ENCODE measurements around the gene PCNX1. TPM values are rescaled to one million over a fixed set of nuclear protein-coding genes. Genes with fewer than 3 reads are reported as not detected.
"Not testable (repeated sequence)": the region's sequence is repeated elsewhere in the genome, so short reads cannot be mapped to it uniquely, and the experiment has no call there.

The PCNX1 gene
- total RNA-seq, 2 experiments from 2014 or later = 64.4 to 69.2 TPM

DNA sequence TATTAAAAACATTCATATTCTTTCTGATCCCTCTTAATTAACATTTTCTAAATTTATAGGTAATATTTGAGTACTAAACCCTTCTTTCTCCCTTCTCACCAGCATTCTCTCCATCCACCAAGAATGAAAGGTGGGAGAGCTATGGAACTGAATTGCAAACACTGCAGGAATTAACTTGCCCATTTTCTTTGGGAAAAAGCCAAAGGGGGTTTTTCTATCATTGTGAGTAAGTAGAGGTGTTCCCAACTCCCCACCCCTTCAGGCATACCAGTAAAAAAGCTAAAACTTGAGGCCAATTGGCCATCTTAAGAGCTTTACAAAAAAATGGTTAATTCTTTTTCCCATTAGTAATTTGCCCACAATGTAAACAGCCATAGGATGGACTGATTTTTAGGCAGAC is 23.7 kb downstream of the PCNX1 start:
- Mint-ChIP-seq H3K27me3 (no peaks in the 10 kb centered on the region), H3K4me1 (peaks cover 47% of the 10 kb centered on the region), H3K27ac (no peak overlapping the region), H3K36me3 (peaks cover 11% of the 10 kb centered on the region), H3K9me3 (ENCODE audit: low read depth) (no peaks in the 10 kb centered on the region), H3K4me3 (no peak overlapping the region)
- ATAC-seq (no peak), DNase-seq (no peak)
- CTCF ChIA-PET = interaction anchor here (0.7 to 3.4 kb wide), 7 partner anchors 11 to 113 kb away, joined by 3 to 13 read pairs (median 6); partner anchors contain the start of gene PCNX1

DNA sequence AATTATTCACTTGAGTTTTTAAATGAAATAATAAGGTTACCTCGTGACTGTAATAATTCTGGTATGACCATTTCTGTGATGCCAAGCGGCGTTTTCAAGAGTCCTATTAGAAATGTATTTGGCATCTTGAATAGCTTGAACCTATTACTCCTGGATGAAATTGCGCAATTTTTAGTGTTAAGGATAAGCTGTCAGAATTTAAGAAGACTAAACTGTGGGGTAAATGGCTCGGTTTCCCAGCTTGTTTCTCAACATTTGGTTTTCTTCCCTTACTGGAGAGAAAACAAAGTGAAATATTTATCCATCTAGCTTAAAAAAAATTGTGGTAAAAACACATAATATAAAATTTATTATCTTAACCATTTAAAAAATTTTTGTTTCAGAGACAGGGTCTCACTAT is 26.8 kb downstream of the PCNX1 start:
- Mint-ChIP-seq H3K4me1 (peaks cover 53% of the 10 kb centered on the region), H3K27ac (peak overlapping the region; percentile 93), H3K4me3 (no peak overlapping the region), H3K27me3 (no peaks in the 10 kb centered on the region), H3K36me3 (peaks cover 26% of the 10 kb centered on the region), H3K9me3 (ENCODE audit: low read depth) (peaks cover 2% of the 10 kb centered on the region)
- no peak for ATAC-seq
- CTCF ChIA-PET = interaction anchor here (0.8 to 2.8 kb wide), 7 partner anchors 9 to 124 kb away, joined by 3 to 16 read pairs (median 4); partner anchors contain the start of gene PCNX1
- no peak for DNase-seq

DNA sequence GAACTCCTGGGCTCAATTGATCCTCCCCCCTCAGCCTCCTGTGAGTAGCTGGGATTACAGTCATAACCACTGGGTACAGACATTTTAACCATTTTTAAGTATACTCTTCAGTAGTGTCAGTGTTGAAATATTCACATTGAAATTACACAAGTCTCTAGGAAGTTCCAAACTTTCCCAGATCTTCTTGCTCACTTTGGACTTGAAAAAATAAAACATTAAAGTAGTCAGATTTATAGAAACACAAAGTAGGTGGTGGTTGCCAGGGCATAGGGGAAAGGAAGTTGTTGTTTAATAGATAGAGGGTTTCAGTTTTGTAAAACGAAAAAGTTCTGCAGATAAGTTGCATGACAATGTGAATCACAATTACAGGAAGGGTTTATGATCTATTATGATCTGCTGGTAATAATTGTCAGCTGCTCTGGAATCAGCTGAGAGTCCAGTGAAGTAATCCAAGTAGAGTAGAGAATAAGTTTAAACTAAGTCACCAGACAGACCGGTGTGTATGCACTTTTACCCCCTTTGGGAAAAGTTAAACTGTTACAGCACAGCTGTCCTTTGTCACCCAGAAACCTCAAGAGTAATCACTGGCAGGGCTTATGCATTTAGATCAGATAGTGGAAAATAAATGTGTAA is 27.4 kb downstream of the PCNX1 start:
- CTCF ChIA-PET = interaction anchor here (0.8 to 2.8 kb wide), 9 partner anchors 10 to 125 kb away, joined by 3 to 16 read pairs (median 4); partner anchors contain the start of gene PCNX1
- Mint-ChIP-seq H3K27me3 (no peaks in the 10 kb centered on the region), H3K4me3 (peak overlapping the region; percentile 55), H3K4me1 (peaks cover 54% of the 10 kb centered on the region), H3K36me3 (peaks cover 30% of the 10 kb centered on the region), H3K9me3 (ENCODE audit: low read depth) (peaks cover 2% of the 10 kb centered on the region), H3K27ac (peak overlapping the region; percentile 93)
- ATAC-seq (peak; percentile 82), DNase-seq (no peak)

DNA sequence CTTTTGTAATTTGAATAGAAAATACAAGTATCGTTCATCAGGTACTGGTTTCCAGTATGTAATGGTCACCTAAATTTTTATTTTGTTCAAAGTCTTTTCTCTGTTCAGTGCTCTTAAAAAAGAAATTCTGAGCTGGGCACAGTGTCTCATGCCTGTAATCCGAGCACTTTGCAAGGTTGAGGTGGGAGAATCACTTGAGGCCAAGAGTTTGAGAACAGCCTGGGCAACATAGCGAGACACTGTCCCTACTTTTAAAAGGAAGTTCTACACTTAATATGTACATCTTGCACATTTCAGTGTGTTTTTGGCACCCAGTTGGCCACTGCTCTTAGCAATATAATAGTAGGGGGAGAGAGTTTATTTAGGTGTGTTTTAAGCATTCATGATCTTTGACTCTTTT is 27.9 kb downstream of the PCNX1 start:
- peaks cover 35% of the 10 kb centered on the region for H3K36me3 Mint-ChIP-seq

DNA sequence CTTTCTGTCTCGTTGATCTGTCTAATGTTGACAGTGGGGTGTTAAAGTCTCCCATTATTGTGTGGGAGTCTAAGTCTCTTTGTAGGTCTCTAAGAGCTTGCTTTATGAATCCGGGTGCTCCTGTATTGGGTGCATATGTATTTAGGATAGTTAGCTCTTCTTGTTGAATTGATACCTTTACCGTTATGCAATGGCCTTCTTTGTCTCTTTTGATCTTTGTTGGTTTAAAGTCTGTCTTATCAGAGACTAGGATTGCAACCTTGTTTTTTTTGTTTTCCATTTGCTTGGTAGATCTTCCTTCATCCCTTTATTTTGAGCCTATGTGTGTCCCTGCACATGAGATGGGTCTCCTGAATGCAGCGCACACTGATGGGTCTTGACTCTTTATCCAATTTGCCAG is 32.4 kb downstream of the PCNX1 start:
- CTCF ChIA-PET = interaction anchor here (1.2 kb wide), 1 partner anchor 12 kb away, joined by 3 read pairs; no protein-coding TSS in a partner anchor
- not testable (repeated sequence) for H3K4me3 Mint-ChIP-seq, H3K27me3 Mint-ChIP-seq, DNase-seq, ATAC-seq
- peak overlapping the region; percentile 42 for H3K27ac Mint-ChIP-seq
- peaks cover 65% of the 10 kb centered on the region for H3K36me3 Mint-ChIP-seq
- peaks cover 26% of the 10 kb centered on the region for H3K9me3 Mint-ChIP-seq (ENCODE audit: low read depth)
- H3K4me1 Mint-ChIP-seq = peaks cover 75% of the 10 kb centered on the region

More for the DNA sequence above, 27.9 kb downstream of the PCNX1 start:
- no peaks in the 10 kb centered on the region for H3K27me3 Mint-ChIP-seq
- H3K4me3 Mint-ChIP-seq = peak overlapping the region; percentile 55
- CTCF ChIA-PET = interaction anchor here (0.8 to 2.8 kb wide), 9 partner anchors 10 to 125 kb away, joined by 3 to 16 read pairs (median 4); partner anchors contain the start of gene PCNX1
- peaks cover 59% of the 10 kb centered on the region for H3K4me1 Mint-ChIP-seq
- H3K9me3 Mint-ChIP-seq (ENCODE audit: low read depth) = peaks cover 2% of the 10 kb centered on the region
- no peak for ATAC-seq
- no peak for DNase-seq
- H3K27ac Mint-ChIP-seq = peak overlapping the region; percentile 93

DNA sequence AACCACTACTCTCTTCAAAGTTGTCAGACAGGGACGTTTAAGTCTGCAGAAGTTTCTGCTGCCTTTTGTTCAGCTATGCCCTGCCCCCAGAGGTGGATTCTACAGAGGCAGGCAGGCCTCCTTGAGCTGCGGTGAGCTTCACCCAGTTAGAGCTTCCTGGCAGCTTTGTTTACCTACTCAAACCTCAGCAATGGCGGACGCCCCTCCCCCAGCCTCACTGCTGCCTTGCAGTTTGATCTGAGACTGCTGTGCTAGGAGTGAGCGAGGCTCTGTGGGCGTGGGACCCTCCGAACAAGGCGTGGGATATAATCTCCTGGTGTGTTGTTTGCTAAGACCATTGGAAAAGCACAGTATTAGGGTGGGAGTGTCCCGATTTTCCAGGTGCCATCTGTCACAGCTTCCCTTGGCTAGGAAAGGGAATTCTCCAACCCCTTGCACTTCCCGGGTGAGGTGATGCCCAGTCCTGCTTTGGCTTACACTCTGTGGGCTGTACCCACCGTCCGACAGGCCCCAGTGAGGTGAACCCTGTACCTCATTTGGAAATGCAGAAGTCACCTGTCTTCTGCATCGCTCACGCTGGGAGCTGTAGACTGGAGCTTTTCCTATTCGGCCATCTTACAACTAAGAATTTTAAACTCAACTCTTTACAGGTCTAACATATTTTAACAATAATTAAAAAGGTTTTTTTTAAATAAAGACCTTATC is 34.5 kb downstream of the PCNX1 start:
- Mint-ChIP-seq H3K4me1 (peaks cover 56% of the 10 kb centered on the region), H3K4me3 (peak overlapping the region; percentile 59), H3K27ac (peak overlapping the region; percentile 89), H3K36me3 (peaks cover 72% of the 10 kb centered on the region), H3K9me3 (ENCODE audit: low read depth) (peaks cover 26% of the 10 kb centered on the region)
- H3K27me3 Mint-ChIP-seq, ATAC-seq: not testable (repeated sequence)
- CTCF ChIA-PET = interaction anchor here (0.6 to 3.1 kb wide), 15 partner anchors 9 to 124 kb away, joined by 3 to 18 read pairs (median 4); partner anchors contain the start of gene PCNX1
- peak; percentile 92 for DNase-seq

DNA sequence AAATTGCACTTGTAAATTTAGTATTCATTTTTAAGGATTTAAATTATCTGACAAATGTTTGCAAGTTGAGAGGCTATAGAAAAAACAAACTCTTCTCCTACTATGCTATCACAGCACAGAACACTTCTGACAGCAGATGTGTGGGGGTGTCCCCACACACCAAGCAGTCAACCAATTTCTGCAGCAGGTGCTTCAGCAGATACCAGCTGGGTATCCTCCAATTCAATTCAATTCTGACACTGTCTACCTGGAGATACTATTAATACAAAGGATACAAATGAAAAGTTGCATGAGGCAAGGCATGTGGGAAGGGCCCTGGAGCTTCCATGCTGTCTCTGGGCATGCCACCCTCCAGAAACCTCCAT is 35.1 kb downstream of the PCNX1 start:
- Mint-ChIP-seq H3K9me3 (ENCODE audit: low read depth) (peaks cover 28% of the 10 kb centered on the region), H3K36me3 (peaks cover 76% of the 10 kb centered on the region), H3K4me3 (no peak overlapping the region), H3K27ac (peak overlapping the region; percentile 37), H3K27me3 (no peaks in the 10 kb centered on the region), H3K4me1 (peaks cover 54% of the 10 kb centered on the region)
- CTCF ChIA-PET = interaction anchor here (0.6 to 3.1 kb wide), 7 partner anchors 12 to 125 kb away, joined by 3 to 18 read pairs (median 4); partner anchors contain the start of gene PCNX1
- no peak for DNase-seq
- no peak for ATAC-seq

DNA sequence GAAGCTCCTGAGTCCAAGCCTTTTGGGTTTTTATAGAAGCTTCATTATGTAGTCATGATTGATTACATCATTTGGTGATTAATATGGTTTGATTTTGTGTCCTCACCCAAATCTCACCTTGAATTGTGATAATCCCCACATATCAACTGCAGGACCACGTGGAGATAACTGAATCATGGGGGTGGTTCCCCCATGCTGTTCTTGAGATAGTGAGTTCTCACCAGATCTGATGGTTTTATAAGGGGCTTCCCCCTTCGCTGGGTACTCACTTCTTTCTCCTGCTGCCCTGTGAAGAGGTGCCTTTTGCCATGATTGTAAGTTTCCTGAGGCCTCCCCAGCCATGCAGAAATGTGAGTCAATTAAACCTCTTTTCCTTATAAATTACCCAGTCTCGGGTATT is 35.5 kb downstream of the PCNX1 start:
- peak overlapping the region; percentile 20 for H3K27ac Mint-ChIP-seq
- H3K4me3 Mint-ChIP-seq, ATAC-seq, H3K27me3 Mint-ChIP-seq, DNase-seq: not testable (repeated sequence)
- H3K9me3 Mint-ChIP-seq (ENCODE audit: low read depth) = peaks cover 31% of the 10 kb centered on the region
- H3K36me3 Mint-ChIP-seq = peaks cover 77% of the 10 kb centered on the region
- peaks cover 50% of the 10 kb centered on the region for H3K4me1 Mint-ChIP-seq
- CTCF ChIA-PET = interaction anchor here (0.6 to 3.1 kb wide), 5 partner anchors 12 to 125 kb away, joined by 3 to 18 read pairs (median 4); partner anchors contain the start of gene PCNX1

DNA sequence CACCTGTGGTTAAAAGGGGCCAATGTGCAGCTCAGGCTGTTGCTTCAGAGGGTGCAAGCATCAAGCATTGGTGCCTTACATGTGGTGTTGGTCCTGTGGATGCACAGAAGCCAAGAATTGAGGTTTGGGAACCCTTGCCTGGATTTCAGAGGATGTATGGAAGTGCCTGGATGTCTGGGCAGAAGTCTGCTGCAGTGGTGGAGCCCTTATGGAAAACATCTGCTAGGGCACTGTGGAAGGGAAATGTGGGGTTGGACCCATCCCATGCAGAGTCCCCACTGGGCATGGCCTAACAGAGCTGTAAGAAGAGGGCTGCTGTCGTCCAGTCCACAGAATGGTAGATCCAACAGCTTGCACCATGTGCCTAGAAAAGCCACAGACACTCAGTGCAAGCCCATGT is 36.6 kb downstream of the PCNX1 start:
- CTCF ChIA-PET = interaction anchor here (1.7 kb wide), 1 partner anchor 126 kb away, joined by 4 read pairs; no protein-coding TSS in a partner anchor

DNA sequence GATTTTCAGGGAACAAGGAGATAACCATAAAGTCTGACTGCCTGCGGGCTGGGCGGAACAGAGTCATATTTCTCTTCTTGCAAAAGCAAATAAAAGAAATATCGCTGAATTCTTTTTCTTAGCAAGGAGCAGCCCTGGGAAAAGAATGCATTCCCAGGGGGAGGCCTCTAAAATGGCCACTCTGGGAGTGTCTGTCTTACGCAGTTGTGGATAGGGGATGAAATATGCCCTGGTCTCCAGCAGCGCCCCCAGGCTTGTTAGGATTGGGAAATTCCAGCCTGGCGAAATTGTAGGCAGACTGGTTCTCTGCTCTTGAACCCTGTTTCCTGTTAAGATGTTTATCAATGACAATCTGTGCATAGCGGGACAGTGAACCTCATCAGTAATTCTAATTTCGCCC is 40.5 kb downstream of the PCNX1 start:
- DNase-seq = no peak
- H3K36me3 Mint-ChIP-seq = peaks cover 73% of the 10 kb centered on the region
- H3K4me1 Mint-ChIP-seq = peaks cover 12% of the 10 kb centered on the region
- H3K4me3 Mint-ChIP-seq = no peak overlapping the region
- H3K27ac Mint-ChIP-seq = no peak overlapping the region
- H3K9me3 Mint-ChIP-seq (ENCODE audit: low read depth) = peaks cover 22% of the 10 kb centered on the region
- CTCF ChIA-PET = interaction anchor here (1.0 to 1.5 kb wide), 3 partner anchors 8 to 41 kb away, joined by 3 to 10 read pairs (median 4); partner anchors contain the start of gene PCNX1
- no peaks in the 10 kb centered on the region for H3K27me3 Mint-ChIP-seq
- ATAC-seq = no peak

More for the DNA sequence above, 36.6 kb downstream of the PCNX1 start:
- Mint-ChIP-seq H3K4me3 (no peak overlapping the region), H3K36me3 (peaks cover 79% of the 10 kb centered on the region), H3K4me1 (peaks cover 47% of the 10 kb centered on the region), H3K27me3 (no peaks in the 10 kb centered on the region), H3K9me3 (ENCODE audit: low read depth) (peaks cover 31% of the 10 kb centered on the region), H3K27ac (no peak overlapping the region)
- DNase-seq (no peak), ATAC-seq (no peak)

DNA sequence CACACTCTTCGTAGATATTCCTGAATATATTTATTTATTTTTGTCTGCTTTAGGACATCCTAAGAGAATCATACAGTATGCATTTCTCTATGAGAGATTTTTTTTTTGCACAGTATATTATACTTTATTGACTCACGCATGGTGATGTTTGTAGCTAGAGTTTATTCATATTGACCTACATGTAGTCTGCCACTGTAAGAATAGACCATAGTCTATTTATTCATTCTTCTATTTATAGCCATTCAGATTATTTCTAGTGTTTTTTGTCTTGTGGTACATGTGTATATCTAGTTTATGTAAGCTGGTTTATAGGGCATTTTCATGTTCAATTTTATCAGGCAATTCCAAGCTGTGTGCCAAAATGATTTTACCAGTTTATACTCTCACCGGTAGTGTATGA is 45.2 kb downstream of the PCNX1 start:
- ATAC-seq (no peak), DNase-seq (no peak)
- CTCF ChIA-PET = interaction anchor here (0.9 to 7.4 kb wide), 12 partner anchors 11 to 143 kb away, joined by 3 to 91 read pairs (median 8); partner anchors contain the start of genes MAP3K9 and PCNX1
- Mint-ChIP-seq H3K27ac (no peak overlapping the region), H3K4me1 (peaks cover 27% of the 10 kb centered on the region), H3K27me3 (no peaks in the 10 kb centered on the region), H3K36me3 (peaks cover 40% of the 10 kb centered on the region), H3K9me3 (ENCODE audit: low read depth) (peaks cover 1% of the 10 kb centered on the region), H3K4me3 (no peak overlapping the region)

DNA sequence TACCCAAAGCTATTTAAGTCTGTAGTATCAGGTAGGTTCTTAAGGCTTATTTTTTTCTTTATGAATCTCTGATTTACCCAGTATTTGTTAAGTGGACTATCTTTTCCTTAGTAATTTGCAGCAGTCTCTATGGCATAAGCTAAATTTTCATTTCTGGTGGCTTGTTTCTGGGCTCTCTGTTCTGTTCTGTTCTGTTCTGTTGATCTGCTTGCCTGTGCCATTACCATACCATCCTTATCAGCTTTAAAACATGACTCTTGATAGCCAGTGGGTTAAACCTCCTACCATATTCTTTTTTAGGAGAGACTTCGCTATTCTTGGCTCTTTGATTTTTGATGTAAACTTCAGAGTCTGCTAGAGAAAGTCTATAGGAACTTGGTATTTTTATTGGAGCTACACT is 46.8 kb downstream of the PCNX1 start:
- Mint-ChIP-seq H3K27me3 (no peaks in the 10 kb centered on the region), H3K36me3 (peaks cover 37% of the 10 kb centered on the region), H3K4me3 (no peak overlapping the region), H3K4me1 (peaks cover 27% of the 10 kb centered on the region), H3K27ac (no peak overlapping the region), H3K9me3 (ENCODE audit: low read depth) (no peaks in the 10 kb centered on the region)
- ATAC-seq = no peak
- no peak for DNase-seq
- CTCF ChIA-PET = interaction anchor here (1.2 to 7.4 kb wide), 10 partner anchors 12 to 136 kb away, joined by 3 to 91 read pairs (median 12); partner anchors contain the start of gene PCNX1
